Liver (tissue), 9 donors: ENCODE results near the gene ENTR1. TPM values are rescaled to one million over a fixed set of nuclear protein-coding genes. Genes with fewer than 3 reads are reported as not detected.

Experiments used
- DNase-seq: peaks from one replicate; pipeline ENCODE4 v3.0.0-alpha.2; 2017; ENCODE audit warnings: low spot score
- H3K27ac ChIP-seq, 2 donors: one replicate each; pipeline ENCODE4 v1.7.0; 2013; ENCODE audit warnings: inconsistent platforms in 2 of 2, low read length in 2 of 2, control low read depth in 1 of 2, low read depth in 1 of 2, mild to moderate bottlenecking in 1 of 2
- H3K27me3 ChIP-seq, 4 donors: one replicate each; pipeline versions ENCODE4 v1.6.1 to v1.7.0; 2013; ENCODE audit warnings: low read length in 3 of 4, inconsistent platforms in 1 of 4, mild to moderate bottlenecking in 1 of 4, moderate library complexity in 1 of 4; ENCODE audit not compliant: control insufficient read depth in 4 of 4, insufficient read depth in 4 of 4
- H3K36me3 ChIP-seq, 4 donors: one replicate each; pipeline versions ENCODE4 v1.6.1 to v1.7.0; 2013; ENCODE audit warnings: low read length in 3 of 4, mild to moderate bottlenecking in 3 of 4, low read depth in 1 of 4, moderate library complexity in 1 of 4; ENCODE audit not compliant: control insufficient read depth in 4 of 4, insufficient read depth in 3 of 4
- H3K4me1 ChIP-seq, 4 donors: one replicate each; pipeline versions ENCODE4 v1.6.1 to v1.7.0; 2013; ENCODE audit warnings: low read length in 3 of 4, mild to moderate bottlenecking in 3 of 4, moderate library complexity in 1 of 4; ENCODE audit not compliant: control insufficient read depth in 4 of 4, insufficient read depth in 4 of 4
- H3K4me3 ChIP-seq, 3 donors: one replicate each; pipeline versions ENCODE4 v1.6.1 to v1.7.0; 2013; ENCODE audit warnings: low read length in 3 of 3, control low read depth in 1 of 3, low read depth in 1 of 3, mild to moderate bottlenecking in 1 of 3
- H3K9ac ChIP-seq, 2 donors: one replicate each; pipeline ENCODE4 v1.7.0; 2013; ENCODE audit warnings: low read length in 2 of 2, mild to moderate bottlenecking in 2 of 2, moderate library complexity in 2 of 2, control low read depth in 1 of 2, low read depth in 1 of 2
- H3K9me3 ChIP-seq, 4 donors: one replicate each; pipeline versions ENCODE4 v1.6.1 to v1.7.0; 2013; ENCODE audit warnings: low read length in 3 of 4; ENCODE audit not compliant: control insufficient read depth in 4 of 4
- CTCF ChIP-seq: fragments of 150-350 bp; IDR thresholded peaks from 2 replicates; pipeline ENCODE4 v1.5.1; 2017; ENCODE audit warnings: improper control_type of control experiment, low read depth, low read length; ENCODE audit not compliant: missing input control
- EGR1 ChIP-seq, 2 donors: IDR thresholded peaks; 2 replicates each; pipeline ENCODE4 v1.6.1; 2016 to 2018; ENCODE audit warnings: antibody characterized with exemption in 2 of 2, low read depth in 2 of 2
- FOXA1 ChIP-seq: IDR thresholded peaks from 2 replicates; pipeline ENCODE4 v1.6.1; 2016; ENCODE audit warnings: antibody characterized with exemption
- REST ChIP-seq: IDR thresholded peaks from 2 replicates; pipeline ENCODE4 v1.6.1; 2016; ENCODE audit warnings: antibody characterized with exemption, mild to moderate bottlenecking
- SP1 ChIP-seq: IDR thresholded peaks from 2 replicates; pipeline ENCODE4 v1.6.1; 2018; ENCODE audit warnings: antibody characterized with exemption, mild to moderate bottlenecking
- YY1 ChIP-seq: IDR thresholded peaks from 2 replicates; pipeline ENCODE4 v1.6.1; 2016; ENCODE audit warnings: antibody characterized with exemption, mild to moderate bottlenecking
- ZBTB33 ChIP-seq: IDR thresholded peaks from 2 replicates; pipeline ENCODE4 v1.6.1; 2016; ENCODE audit warnings: antibody characterized with exemption
- WGBS: extraction: QIAGEN DNeasy Blood & Tissue Kit; methylation state at CpG from one replicate; pipeline ENCODE4 v1.1.7; 2013; 5-methylcytosine and 5-hydroxymethylcytosine counted together
- polyA plus RNA-seq, 2 donors: library from polyadenylated mRNA; stranded (reverse) in 1 of 2; unstranded in 1 of 2; fragments of 200-250 nt in 1 of 2; fragments of >200 nt in 1 of 2; fragmentation: Nextera tagmentation in 1 of 2; extraction: Ambion mirVana in 1 of 2; gene quantifications; one replicate each; pipeline versions ENCODE4 v1.2.1 to v1.2.3, GENCODE V29; 2013 to 2015
- total RNA-seq, 2 donors: library from RNA; depleted of rRNA; stranded (reverse); fragments of >200 nt; gene quantifications; one replicate each; pipeline ENCODE4 v1.2.3, GENCODE V29; 2014
- donor health status: healthy.
- donor health status: healthy.
- donor health status: healthy.
- donor health status: healthy.
- donor health status: healthy.

Gene ENTR1
- total and polyA plus RNA-seq, 4 donors: 11.0 to 28.1 (median 19.1) TPM

GRCh38 chr9:136436055-136436634 is 25.7 kb upstream of the ENTR1 start:
- WGBS: 95% methylated on average over 25 of the region's 25 CpGs
- H3K9ac ChIP-seq: no peak overlapping the region
- no peak for DNase-seq

More at GRCh38 chr9:136436055-136436634, 25.7 kb upstream of the ENTR1 start:
- Histone ChIP-seq H3K27ac (no peak overlapping the region), H3K27me3 (no peaks in the 10 kb centered on the region), H3K36me3 (peaks cover 0 to 13% (median 9%) of the 10 kb centered on the region in 4 donors), H3K9me3 (no peaks in the 10 kb centered on the region), H3K4me3 (no peak overlapping the region), H3K4me1 (peaks cover 11 to 38% (median 33%) of the 10 kb centered on the region in 4 donors)
- TF ChIP-seq SP1 (no peak), FOXA1 (no peak), EGR1 (IDR thresholded peaks at IDR 0.05; ENCODE audit: low read depth in 2 of 2) (no peak), CTCF (no peak), YY1 (no peak), REST (no peak), ZBTB33 (no peak)
